ENCODE data around the gene MAMLD1. TPM values are rescaled to one million over a fixed set of nuclear protein-coding genes. Genes with fewer than 3 reads are reported as not detected.

MAMLD1 gene
- total RNA-seq, 1 donor from 2014 or later = 0.76 TPM

DNA sequence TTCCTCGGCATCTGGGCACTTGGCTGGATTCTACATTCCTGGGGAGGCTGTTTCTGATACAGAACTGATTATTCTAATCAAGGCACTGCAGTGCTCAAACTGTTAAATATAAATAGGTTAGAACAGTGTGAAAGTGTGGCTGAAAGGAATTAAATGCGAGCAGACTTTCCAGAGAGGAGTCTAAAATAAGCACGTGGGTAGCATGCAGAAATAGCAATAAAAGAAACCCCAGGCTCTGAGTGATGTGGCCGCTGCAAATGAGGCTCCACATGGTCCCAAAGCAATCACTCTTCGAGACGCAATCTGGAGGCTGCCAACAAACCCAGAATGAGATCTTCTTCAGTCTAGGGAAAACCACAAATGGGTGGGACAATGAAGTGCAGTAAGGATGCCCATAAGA is 174.7 kb downstream of the MAMLD1 start:
- ATAC-seq = no peak

DNA sequence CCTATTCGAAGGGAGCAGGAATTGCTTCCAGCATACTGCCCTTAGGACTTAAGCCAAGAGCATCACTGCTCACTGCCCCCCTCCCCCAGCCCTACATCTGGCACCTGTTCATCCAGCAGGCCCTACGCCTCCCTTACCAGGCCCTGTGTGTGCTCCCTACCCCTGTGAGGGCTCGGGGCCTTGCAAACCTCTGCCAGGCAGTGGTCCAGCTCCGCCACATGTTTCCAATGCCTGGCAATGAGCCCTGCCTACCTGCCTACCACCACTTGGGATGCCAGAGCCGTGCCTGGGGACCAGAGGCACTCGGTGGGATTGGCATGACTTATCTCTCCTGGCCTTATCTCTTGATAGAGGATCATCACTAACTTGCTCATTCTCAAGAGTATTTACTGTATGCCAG is 177.8 kb downstream of the MAMLD1 start:
- no peak for ATAC-seq

DNA sequence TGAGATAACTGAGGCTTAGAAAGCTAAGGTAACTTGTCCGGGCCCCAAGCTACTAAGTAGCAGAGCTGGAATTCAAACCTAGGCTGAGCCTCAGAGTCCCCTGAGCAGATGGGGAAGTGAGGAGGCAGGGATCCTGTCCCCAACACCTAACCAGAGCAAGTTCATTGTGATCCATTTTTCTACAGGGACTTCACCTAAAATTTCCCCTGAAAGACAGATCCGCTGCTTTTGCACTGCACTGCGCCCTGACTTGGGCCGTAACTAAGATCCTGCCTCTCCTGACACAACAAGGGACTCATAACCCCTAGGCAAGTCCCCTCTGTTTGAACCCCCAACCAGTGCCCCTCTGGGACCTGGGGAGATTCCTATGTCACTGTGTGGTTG is 179.7 kb downstream of the MAMLD1 start:
- no peak for ATAC-seq

DNA sequence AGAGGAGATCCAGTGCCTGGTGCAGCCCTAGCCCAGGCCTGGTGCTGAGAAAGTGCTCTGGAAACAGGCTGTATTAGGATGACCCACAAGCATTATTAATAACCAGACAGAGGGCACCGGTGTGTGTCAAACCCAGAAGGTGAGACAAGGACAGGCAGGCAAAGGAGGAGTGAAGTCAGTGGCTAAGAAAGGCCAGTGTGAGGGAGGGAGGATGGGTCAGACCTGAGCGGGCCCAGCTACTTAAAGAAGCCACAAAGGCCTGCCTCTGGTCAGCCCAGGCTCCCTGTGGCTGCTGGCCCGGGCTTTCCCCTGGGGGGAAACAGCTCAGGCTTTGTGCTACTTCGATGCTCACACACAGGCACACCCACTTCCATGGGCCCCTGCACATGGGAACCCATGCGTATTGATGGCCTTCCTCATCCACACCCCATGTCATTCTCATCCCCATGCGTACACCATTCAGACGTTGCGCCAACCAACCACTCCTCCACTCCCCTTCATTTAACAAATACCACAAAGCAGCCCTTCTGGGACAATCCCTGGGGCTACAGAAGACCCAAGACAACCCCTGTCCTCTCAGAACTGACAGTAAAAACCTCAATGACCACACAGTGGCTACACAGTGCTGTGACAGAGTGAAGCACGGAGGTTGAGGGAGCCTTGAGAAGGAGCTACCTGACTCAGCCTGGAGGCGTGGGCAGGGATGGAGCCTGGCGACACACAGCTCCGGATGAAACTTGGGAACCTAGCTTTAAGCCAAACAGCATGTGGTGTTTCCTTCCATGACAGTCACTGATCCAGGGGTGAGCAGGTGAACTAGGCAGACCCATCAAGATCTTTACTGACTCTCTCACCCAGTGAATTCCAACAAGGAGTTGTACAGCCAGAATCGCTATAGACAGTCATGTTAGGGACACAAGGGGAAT is 180.4 kb downstream of the MAMLD1 start:
- no peak for ATAC-seq

DNA sequence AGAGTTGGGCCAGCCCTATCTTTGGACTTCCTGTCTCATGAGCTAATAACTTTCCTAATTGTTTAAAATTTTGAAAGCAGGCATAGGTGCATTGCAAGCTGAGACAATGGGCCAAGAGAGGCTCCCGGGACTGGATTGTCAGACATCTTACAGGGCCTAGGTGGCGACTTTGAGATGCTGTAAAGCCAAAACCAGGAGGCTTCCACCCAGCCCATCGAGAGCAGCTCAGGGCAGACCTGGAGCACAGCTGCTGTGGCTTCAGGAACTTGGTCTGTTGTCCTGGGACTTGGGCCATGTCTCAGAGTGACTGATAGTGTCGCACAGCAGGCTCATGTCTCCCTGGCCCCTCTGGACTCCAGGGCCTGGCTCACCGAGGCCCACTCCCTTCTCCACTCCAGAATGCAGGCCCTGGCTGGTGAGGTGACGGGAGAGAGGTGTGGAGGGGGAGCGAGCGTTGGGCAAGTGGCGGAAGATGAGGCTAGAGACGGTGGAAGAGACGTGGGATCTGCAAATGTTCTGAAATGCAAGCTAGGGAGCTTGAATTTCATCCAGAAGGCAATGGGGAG is 181.2 kb downstream of the MAMLD1 start:
- ATAC-seq = no peak

DNA sequence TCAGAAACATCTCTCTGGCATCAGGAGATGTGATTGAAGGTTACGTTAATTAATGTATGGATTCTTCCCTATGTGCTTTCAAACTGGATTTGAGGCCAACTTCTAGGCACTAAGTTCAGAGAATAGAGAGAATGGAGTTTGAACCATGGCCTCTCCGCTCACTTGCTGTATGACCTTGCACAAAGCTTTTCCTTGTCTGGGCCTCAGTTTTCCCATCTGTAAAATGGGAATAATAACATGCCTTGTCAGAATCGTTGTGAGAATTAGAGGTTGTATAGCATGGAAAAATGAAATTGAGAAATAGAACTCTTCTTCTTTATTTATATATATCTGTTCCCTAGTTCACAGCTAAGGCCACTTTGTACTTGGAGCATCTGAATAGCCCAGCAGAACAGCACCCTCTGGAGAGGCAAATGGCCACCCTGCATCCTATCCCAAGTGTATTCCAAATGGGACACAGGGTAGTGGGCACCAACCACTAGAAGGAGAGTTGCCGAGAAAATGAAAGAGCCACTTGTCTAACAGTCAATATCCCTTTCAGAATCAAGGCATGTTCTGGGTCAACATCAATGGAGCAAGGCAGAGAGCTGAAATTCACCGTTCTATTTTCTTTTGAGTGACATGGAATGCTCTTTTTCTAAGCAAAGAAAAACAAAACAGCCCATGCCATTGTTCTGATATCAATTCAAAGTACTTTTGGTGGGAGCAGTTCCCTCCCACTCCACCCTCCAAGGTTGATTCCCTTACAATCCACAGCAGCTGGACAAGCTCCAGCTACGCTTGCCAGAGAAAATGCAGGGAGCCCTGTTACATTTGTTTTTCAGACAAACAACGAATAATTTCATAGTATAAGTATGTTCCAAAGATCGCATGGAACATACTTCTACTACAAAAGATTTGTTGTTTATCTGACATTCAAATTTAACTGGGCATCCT is 182.0 kb downstream of the MAMLD1 start:
- no peak for ATAC-seq

DNA sequence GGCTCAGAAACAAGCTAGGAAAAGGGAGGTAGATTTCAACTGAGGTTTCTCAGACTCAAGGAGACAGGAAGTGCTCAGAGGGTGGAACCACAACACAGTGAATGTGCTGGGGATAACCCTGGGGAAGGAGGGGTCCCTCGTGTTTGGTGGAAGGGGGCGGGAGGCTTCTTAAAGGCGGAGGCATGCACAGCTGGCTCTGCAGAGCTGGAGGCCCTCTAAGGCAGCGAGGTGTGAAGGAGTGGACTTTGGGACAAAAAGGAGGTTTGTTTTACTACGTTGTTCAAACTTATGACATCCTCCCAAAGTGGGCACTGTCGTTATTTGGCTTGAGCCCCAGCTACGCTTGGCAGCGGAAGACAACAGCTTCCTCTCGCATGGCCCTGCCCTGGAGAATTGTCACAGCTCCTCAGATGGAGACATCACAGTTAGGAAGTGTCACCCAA is 183.6 kb downstream of the MAMLD1 start:
- no peak for ATAC-seq

DNA sequence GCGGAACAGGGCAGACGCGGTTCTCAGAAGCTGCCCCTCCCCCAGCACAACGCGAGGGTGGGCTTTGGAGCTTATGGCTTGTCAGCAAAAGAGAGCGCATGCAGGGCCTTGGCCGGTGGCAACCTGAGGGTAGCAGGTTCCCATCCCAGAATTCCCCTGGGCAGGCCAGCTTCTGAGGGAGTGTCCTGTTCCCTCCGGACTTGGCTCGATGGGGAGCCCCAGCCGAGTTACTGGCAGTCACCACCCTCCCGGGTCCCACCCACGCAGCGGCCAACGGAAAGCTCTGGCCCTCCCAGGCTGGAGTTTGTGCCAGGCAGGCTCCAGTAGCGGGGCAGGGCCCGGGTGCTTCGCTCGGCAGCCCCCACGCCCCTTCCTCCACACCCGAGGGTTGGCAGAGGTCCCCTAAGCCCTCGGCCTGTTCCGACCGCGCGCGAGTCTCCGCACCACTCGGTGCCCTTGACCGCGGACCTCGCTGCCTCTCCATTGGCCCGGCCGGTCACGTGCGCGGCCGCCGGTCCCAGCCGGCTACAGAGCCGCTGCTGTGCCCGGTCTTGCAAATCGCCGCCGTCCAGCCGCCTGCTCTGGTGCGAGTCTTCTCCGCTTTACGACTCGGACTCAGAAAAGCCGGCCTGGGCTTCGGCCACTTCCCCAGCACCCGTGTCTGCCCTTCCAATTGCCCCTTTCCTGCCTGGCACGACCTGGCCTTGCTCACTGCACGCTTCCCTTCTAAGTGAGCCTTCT is 184.4 kb downstream of the MAMLD1 start:
- peak; percentile 74 for ATAC-seq

DNA sequence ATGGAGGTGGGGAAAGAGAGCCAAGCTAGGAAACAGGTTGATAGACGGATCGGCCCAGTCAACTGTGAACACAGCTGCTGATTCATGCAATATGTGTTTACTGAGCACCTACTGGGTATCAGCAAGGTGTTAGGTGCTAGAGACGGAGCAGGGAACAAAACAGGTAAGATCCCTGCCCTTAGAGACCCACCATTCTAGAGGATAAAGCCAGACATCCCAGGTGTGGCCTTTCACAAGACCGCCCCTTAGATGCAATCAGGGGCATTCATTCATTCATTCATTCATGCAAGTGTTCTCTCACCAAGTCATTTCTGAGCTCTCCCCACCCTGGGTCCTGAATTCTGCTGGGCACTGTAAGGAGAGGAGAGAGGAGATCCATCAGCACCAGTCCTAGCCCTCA is 185.1 kb downstream of the MAMLD1 start:
- ATAC-seq = peak; percentile 40

DNA sequence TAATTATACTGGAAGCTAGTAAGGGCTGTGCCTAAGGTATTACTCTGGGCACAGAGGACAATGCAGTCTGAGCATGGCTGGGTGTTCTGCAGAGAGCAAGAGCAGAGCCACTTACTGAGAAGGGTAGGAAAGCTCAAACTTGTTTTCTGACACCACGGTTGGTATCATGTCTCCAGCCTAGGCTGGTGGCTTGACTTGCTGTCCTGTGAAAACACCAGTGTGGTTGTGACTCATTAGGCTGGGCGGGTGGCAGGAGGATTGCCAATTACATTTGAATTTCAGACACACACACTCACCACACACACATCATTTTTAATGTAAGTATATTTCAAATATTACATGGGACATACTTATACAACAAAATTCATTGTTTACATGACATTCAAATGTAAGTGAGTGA is 185.6 kb downstream of the MAMLD1 start:
- ATAC-seq = peak; percentile 55

DNA sequence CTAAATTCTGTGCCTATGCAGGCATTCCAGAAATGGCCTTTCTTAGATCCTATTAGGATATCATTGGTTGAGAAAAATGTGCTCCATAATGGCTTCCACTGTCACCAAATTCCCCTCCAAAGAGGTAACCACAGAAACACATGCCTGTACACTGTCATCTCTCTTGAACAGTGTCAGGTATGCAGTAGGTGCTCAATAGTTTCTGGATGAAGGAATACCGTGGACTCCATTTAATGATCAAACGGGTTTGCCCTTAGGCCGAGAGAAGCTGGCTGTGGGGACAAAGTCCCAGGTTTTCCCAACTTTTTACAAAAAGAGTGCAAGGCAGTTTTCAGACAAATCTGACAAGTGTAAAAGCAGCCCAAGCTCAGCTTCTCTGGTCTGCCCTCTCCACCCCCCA is 188.8 kb downstream of the MAMLD1 start:
- ATAC-seq = no peak

DNA sequence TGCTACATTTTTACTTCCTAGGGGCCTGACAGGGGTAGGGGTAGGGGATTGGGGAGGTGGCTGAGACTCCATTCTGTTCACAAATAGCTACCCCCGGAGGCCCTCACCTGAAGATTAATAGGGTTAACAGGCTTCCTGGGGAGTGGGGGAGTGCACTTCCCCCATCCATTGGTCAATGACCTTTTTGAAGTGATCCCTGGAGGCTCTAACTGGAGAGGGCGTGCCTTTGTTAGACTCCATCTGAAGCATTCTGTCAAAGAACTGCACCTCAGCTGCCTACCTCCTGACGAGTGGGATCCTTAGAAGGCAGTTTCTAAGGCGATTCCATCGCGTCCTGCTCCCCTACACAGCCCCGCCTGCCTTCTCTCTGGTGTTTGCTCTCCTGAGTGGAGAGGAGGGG is 195.3 kb downstream of the MAMLD1 start:
- ATAC-seq = no peak

Other genes with a start within 250 kb of the MAMLD1 start
- gene MTM1, start 205.3 kb downstream of the MAMLD1 start, total RNA-seq = 13.2 TPM

Data from esophagus mucosa (tissue), 1 donor.